Measurements from ENCODE around the gene STEAP1B. TPM values are rescaled to one million over a fixed set of nuclear protein-coding genes. Genes with fewer than 3 reads are reported as not detected.
A peak's percentile ranks its signal among the peaks of the same experiment; 100 is the strongest.

Gene STEAP1B
- total RNA-seq, 1 experiment from 2014 or later: 3.2 TPM

DNA sequence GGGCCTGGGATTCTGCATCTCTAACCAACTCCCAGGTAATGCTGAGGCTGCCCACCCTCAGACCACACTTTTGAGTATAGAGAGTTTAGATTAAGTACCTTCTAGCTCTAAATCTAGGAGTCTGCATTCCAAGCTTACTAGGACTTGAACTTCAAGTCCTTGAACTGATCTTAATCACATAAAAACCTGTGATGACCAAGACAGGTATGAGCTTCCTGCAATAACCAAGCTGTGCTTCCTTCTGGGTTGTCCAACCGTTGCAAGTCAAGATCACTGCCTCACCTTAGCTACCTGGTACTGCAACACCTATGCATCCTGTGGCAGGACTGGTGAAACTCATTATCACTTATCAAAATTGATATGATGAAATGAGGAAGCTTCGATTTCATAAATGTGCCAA, 110.1 kb downstream of the STEAP1B start:
- Histone ChIP-seq H2AFZ (ENCODE audit: low read length) (no peak overlapping the region), H3K23me2 (ENCODE audit: insufficient read length, low read depth, low read length, poor library complexity, severe bottlenecking) (no peaks in the 10 kb centered on the region), H3K9ac (ENCODE audit: extremely low read depth, insufficient read length, low read length) (no peak overlapping the region), H2BK12ac (ENCODE audit: insufficient read length, low read depth, low read length) (no peak overlapping the region), H4K8ac (replicated peaks; ENCODE audit: insufficient read length, low read depth, low read length) (no peak overlapping the region), H4K20me1 (ENCODE audit: control insufficient read depth, insufficient read depth, insufficient read length) (no peaks in the 10 kb centered on the region), H3K79me1 (ENCODE audit: insufficient read depth, low read depth, low read length, poor library complexity, severe bottlenecking) (no peaks in the 10 kb centered on the region), H4K5ac (ENCODE audit: insufficient read length, low read depth, low read length) (no peak overlapping the region), H2BK5ac (ENCODE audit: insufficient read length, low read length) (no peak overlapping the region), H3K56ac (ENCODE audit: insufficient read length, low read depth, low read length) (no peak overlapping the region), H3K4ac (ENCODE audit: low read depth, low read length) (no peak overlapping the region), H3K4me1 (ENCODE audit: insufficient read depth, low read length) (no peaks in the 10 kb centered on the region), H3K14ac (ENCODE audit: insufficient read depth, low read length) (no peak overlapping the region), H2BK20ac (ENCODE audit: low read depth, low read length, poor library complexity, severe bottlenecking) (no peak overlapping the region), H3K27me3 (ENCODE audit: insufficient read depth, low read length) (no peaks in the 10 kb centered on the region), H3K9me3 (ENCODE audit: control insufficient read depth, low read depth, low read length) (no peaks in the 10 kb centered on the region), H3K79me2 (ENCODE audit: insufficient read depth, low read length) (no peaks in the 10 kb centered on the region), H4K91ac (ENCODE audit: insufficient read length, low read depth, low read length) (peak overlapping the region; percentile 26), H3K4me2 (ENCODE audit: insufficient read depth, insufficient read length, low read length) (no peak overlapping the region), H2AK5ac (ENCODE audit: insufficient read length, low read length) (no peak overlapping the region), H3T11ph (ENCODE audit: low read length) (no peak overlapping the region), H2BK15ac (ENCODE audit: low read depth, low read length) (no peak overlapping the region), H3K23ac (ENCODE audit: insufficient read length, low read depth, low read length) (no peak overlapping the region), H3K27ac (ENCODE audit: insufficient read length, low read depth, low read length) (no peak overlapping the region), H2BK120ac (ENCODE audit: low read depth, low read length, poor library complexity, severe bottlenecking) (no peak overlapping the region), H3K18ac (ENCODE audit: insufficient read length, low read depth, low read length) (no peak overlapping the region)
- no peak overlapping the region for H3K27ac Mint-ChIP-seq
- no peak for DNase-seq
- WGBS (ENCODE audit: extremely low coverage, insufficient read length, low lambda C conversion rate): no CpG with 5 or more reads among the region's 2 CpGs
- peaks cover 13 to 15% of the 10 kb centered on the region in 2 experiments for H3K4me1 Mint-ChIP-seq
- no peaks in the 10 kb centered on the region for H3K27me3 Mint-ChIP-seq (ENCODE audit: low read depth)
- no peak overlapping the region for H3K4me3 Mint-ChIP-seq
- TF ChIP-seq, protein P1, sequence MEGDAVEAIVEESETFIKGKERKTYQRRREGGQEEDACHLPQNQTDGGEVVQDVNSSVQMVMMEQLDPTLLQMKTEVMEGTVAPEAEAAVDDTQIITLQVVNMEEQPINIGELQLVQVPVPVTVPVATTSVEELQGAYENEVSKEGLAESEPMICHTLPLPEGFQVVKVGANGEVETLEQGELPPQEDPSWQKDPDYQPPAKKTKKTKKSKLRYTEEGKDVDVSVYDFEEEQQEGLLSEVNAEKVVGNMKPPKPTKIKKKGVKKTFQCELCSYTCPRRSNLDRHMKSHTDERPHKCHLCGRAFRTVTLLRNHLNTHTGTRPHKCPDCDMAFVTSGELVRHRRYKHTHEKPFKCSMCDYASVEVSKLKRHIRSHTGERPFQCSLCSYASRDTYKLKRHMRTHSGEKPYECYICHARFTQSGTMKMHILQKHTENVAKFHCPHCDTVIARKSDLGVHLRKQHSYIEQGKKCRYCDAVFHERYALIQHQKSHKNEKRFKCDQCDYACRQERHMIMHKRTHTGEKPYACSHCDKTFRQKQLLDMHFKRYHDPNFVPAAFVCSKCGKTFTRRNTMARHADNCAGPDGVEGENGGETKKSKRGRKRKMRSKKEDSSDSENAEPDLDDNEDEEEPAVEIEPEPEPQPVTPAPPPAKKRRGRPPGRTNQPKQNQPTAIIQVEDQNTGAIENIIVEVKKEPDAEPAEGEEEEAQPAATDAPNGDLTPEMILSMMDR (conservative IDR thresholded peaks at IDR 0.05): no peak
- H3K36me3 Mint-ChIP-seq (ENCODE audit: insufficient read depth in 1 of 3, low read depth in 3 of 3): no peaks in the 10 kb centered on the region
- H3K9me3 Mint-ChIP-seq: no peaks in the 10 kb centered on the region
